Measurements from ENCODE around the gene CORO2B. TPM values are rescaled to one million over a fixed set of nuclear protein-coding genes. Genes with fewer than 3 reads are reported as not detected.

CORO2B gene
- total and polyA plus RNA-seq, 2 of the 13 experiments (the other 11 are each of a cell fraction or from before 2014, with no cell fraction given) = 0.35 to 0.63 TPM

GRCh38 chr15:68581725-68582124 is 2.9 kb downstream of the CORO2B start (continued):
- TF ChIP-seq KIAA2018 (CRISPR knock-in tag; IDR thresholded peaks at IDR 0.05; ENCODE audit: borderline replicate concordance) = no peak
- TF ChIP-seq KLF16 (CRISPR knock-in tag; IDR thresholded peaks at IDR 0.05) = no peak
- no peak for TF ChIP-seq YEATS2 (CRISPR knock-in tag; IDR thresholded peaks at IDR 0.05; ENCODE audit: borderline replicate concordance)

- Histone ChIP-seq H3K4me2 (ENCODE audit: low read depth, low read length) (no peak overlapping the region), H3K36me3 (replicated peaks in 1 of 2; ENCODE audit: control insufficient read depth in 1 of 2, insufficient read depth in 2 of 2, low read length in 2 of 2) (no peaks in the 10 kb centered on the region), H3K27ac (ENCODE audit: extremely low read length, insufficient read depth, low read length) (no peak overlapping the region), H4K20me1 (ENCODE audit: insufficient read depth, low read length) (no peaks in the 10 kb centered on the region), H3K9ac (ENCODE audit: insufficient read depth, low read depth, low read length) (no peak overlapping the region), H3K79me2 (ENCODE audit: insufficient read depth, low read length) (no peaks in the 10 kb centered on the region), H2AFZ (ENCODE audit: low read length) (no peak overlapping the region), H3K4me1 (ENCODE audit: insufficient read depth, low read length) (peaks cover 54% of the 10 kb centered on the region), H3K4me3 (replicated peaks in 1 of 3; ENCODE audit: insufficient read depth in 1 of 3, low read depth in 2 of 3, low read length in 3 of 3) (no peak overlapping the region), H3K27me3 (ENCODE audit: control insufficient read depth in 1 of 2, insufficient read depth in 2 of 2, low read length in 2 of 2) (peaks cover 8 to 43% of the 10 kb centered on the region in 2 experiments), H3K9me3 (ENCODE audit: low read length) (no peaks in the 10 kb centered on the region)
- WGBS (ENCODE audit: low lambda C conversion rate) = 11% methylated on average over 4 of the region's 4 CpGs
- BruUV-seq (replicated peaks) = no TSS peak
- in situ Hi-C loops (cut with HindIII; ENCODE audit: extremely low pct_ligation_motif_present, low pct_unique_long_range_greater_than_20kb) (no loop called here), intact Hi-C loops (cut with micrococcal nuclease; ENCODE audit: unreplicated experiment) (no loop called here)
- no peak for TF ChIP-seq SYNCRIP (IDR thresholded peaks at IDR 0.05; ENCODE audit: insufficient read depth, low read depth, low read length)
- no peak for TF ChIP-seq POLR2G (IDR thresholded peaks at IDR 0.05; ENCODE audit: low read depth, low read length)
- no peak for TF ChIP-seq CC2D1A (CRISPR knock-in tag; IDR thresholded peaks at IDR 0.05)
- no peak for TF ChIP-seq SRY (CRISPR knock-in tag; IDR thresholded peaks at IDR 0.05)
- no peak for TF ChIP-seq U2AF2 (IDR thresholded peaks at IDR 0.05; ENCODE audit: low read depth, low read length)
- TF ChIP-seq SOX5 (CRISPR knock-in tag; IDR thresholded peaks at IDR 0.05; ENCODE audit: borderline replicate concordance) = no peak
- no peak for TF ChIP-seq DMAP1 (CRISPR knock-in tag; IDR thresholded peaks at IDR 0.05)
- no peak for TF ChIP-seq IRF9 (CRISPR knock-in tag; IDR thresholded peaks at IDR 0.05; ENCODE audit: borderline replicate concordance)
- no peak for TF ChIP-seq CHCHD3 (CRISPR knock-in tag; IDR thresholded peaks at IDR 0.05)
- TF ChIP-seq NRL (CRISPR knock-in tag; IDR thresholded peaks at IDR 0.05; ENCODE audit: borderline replicate concordance) = no peak
- TF ChIP-seq NFYB (CRISPR knock-in tag; IDR thresholded peaks at IDR 0.05) = no peak
- TF ChIP-seq ZZZ3 (CRISPR knock-in tag; IDR thresholded peaks at IDR 0.05; ENCODE audit: borderline replicate concordance) = no peak
- no peak for TF ChIP-seq ATRX (CRISPR knock-in tag; IDR thresholded peaks at IDR 0.05; ENCODE audit: borderline replicate concordance)
- TF ChIP-seq MATR3 (CRISPR knock-in tag; IDR thresholded peaks at IDR 0.05) = no peak
- CTCF ChIA-PET (ENCODE audit: low intra/inter-chr PET ratio, low total read pairs) = no interaction called here
- POLR2A ChIA-PET = no interaction called here
- FAIRE-seq (no peak), ATAC-seq (no peak), DNase-seq (ENCODE audit: low spot score) (no peak)
Observed at GRCh38 chr15:68582236-68582635, 3.4 kb downstream of the CORO2B start.

Data from HepG2 (cell line).